OCI-LY7 (cell line): ENCODE measurements around the gene FDXR. TPM values are rescaled to one million over a fixed set of nuclear protein-coding genes. Genes with fewer than 3 reads are reported as not detected.

Source experiments
- BruUV-seq: library from RNA; stranded (reverse); fragments of 400-500 nt; replicated peaks from 2 replicates; lab custom pipeline; 2021; lab: Mats Ljungman, UMichigan
- CTCF ChIA-PET: fragments of 300-600 bp; sonication (Branson Sonifier 250); formaldehyde crosslinking; loops from one replicate; lab custom pipeline; 2022; ENCODE audit warnings: antibody characterized with exemption; ENCODE audit not compliant: unreplicated experiment; lab: Charles Lee
- POLR2A ChIA-PET: fragments of 300-600 bp; sonication (Branson Sonifier 250); formaldehyde crosslinking; loops from one replicate; lab custom pipeline; 2022; ENCODE audit warnings: antibody characterized with exemption; lab: Charles Lee
- DNase-seq: peaks from one replicate; pipeline ENCODE4 v3.0.0-alpha.2; 2015; ENCODE audit warnings: low spot score
- H2AFZ ChIP-seq: fragments of 200-600 bp; sonication (generic), shearing (Covaris generic); 2 replicates; pipeline ENCODE4 v1.6.1; 2014; ENCODE audit warnings: mild to moderate bottlenecking, antibody characterized with exemption, low read length, moderate library complexity
- H3K27ac ChIP-seq: fragments of 200-600 bp; sonication (generic); 2 replicates; pipeline ENCODE4 v1.5.1; 2014; ENCODE audit warnings: mixed run types, low read depth, mild to moderate bottlenecking, moderate library complexity, low read length, inconsistent platforms; ENCODE audit not compliant: poor library complexity, severe bottlenecking
- H3K36me3 ChIP-seq: fragments of 200-600 bp; sonication (generic); 2 replicates; pipeline ENCODE4 v1.6.1; 2014; ENCODE audit warnings: mild to moderate bottlenecking, antibody characterized with exemption, low read length, moderate library complexity, mixed read lengths; ENCODE audit not compliant: insufficient read depth
- H3K4me1 ChIP-seq: fragments of 200-600 bp; sonication (generic); 2 replicates; pipeline ENCODE4 v1.5.1; 2014; ENCODE audit warnings: mild to moderate bottlenecking, low read length; ENCODE audit not compliant: insufficient read depth, poor library complexity, severe bottlenecking
- H3K4me2 ChIP-seq: fragments of 200-600 bp; sonication (generic); 2 replicates; pipeline ENCODE4 v1.6.1; 2014; ENCODE audit warnings: mild to moderate bottlenecking, low read length
- H3K4me3 ChIP-seq: fragments of 200-600 bp; sonication (generic); 2 replicates; pipeline ENCODE4 v1.5.1; 2014; ENCODE audit warnings: mild to moderate bottlenecking, low read depth, low read length; ENCODE audit not compliant: poor library complexity, severe bottlenecking
- H3K79me2 ChIP-seq: fragments of 200-600 bp; sonication (generic); 2 replicates; pipeline ENCODE4 v1.6.1; 2016; ENCODE audit warnings: low read depth, mild to moderate bottlenecking, low read length, moderate library complexity, mixed read lengths; ENCODE audit not compliant: insufficient read depth
- H3K9me2 ChIP-seq: fragments of 200-600 bp; sonication (generic); 2 replicates; pipeline ENCODE4 v1.6.1; 2016; ENCODE audit warnings: mild to moderate bottlenecking, low read length, mixed read lengths; ENCODE audit not compliant: insufficient read depth
- H3K9me3 ChIP-seq: fragments of 200-600 bp; sonication (generic); 2 replicates; pipeline ENCODE4 v1.6.1; 2014; ENCODE audit warnings: mild to moderate bottlenecking, mixed run types, low read length, mixed read lengths
- H4K20me1 ChIP-seq: fragments of 200-600 bp; sonication (generic); 2 replicates; pipeline ENCODE4 v1.6.1; 2014; ENCODE audit warnings: mild to moderate bottlenecking, antibody characterized with exemption, low read length, moderate library complexity, mixed read lengths; ENCODE audit not compliant: insufficient read depth
- CTCF ChIP-seq: fragments of 200-600 bp; sonication (generic); conservative IDR thresholded peaks from 2 replicates; pipeline ENCODE4 v1.5.1; 2014; ENCODE audit warnings: mild to moderate bottlenecking, antibody characterized with exemption, low read length, moderate library complexity, mixed read lengths
- EZH2phosphoT487 ChIP-seq: fragments of 200-600 bp; sonication (generic); IDR thresholded peaks from 2 replicates; pipeline ENCODE4 v1.6.1; 2018; ENCODE audit warnings: low read depth, borderline replicate concordance, mild to moderate bottlenecking, mixed run types, antibody characterized with exemption, low read length, moderate library complexity, mixed read lengths
- intact Hi-C: fragments of 100-400 bp; cut with micrococcal nuclease; formaldehyde crosslinking; loops from one replicate; pipeline ENCODE4 v1.10.0; 2022; ENCODE audit not compliant: unreplicated experiment
- total RNA-seq, 2 experiments: library from RNA; depleted of rRNA in 1 of 2; stranded (reverse); fragments of >200 nt in 1 of 2; shearing (Covaris generic) in 1 of 2; gene quantifications; 2 replicates each; pipeline ENCODE4 v1.2.3, GENCODE V29; 2014 to 2022

Gene FDXR
- total RNA-seq, 2 experiments from 2014 or later: 12.2 to 18.3 TPM

- no peaks in the 10 kb centered on the region for H3K4me1 ChIP-seq
- BruUV-seq: no TSS peak
- ChIA-PET POLR2A (no interaction called here), CTCF (no interaction called here)
- no peaks in the 10 kb centered on the region for H3K79me2 ChIP-seq
- DNase-seq: no peak
- H2AFZ ChIP-seq: no peak overlapping the region
- TF ChIP-seq EZH2phosphoT487 (no peak), CTCF (no peak)
- H3K4me3 ChIP-seq: no peak overlapping the region
- H3K27ac ChIP-seq: no peak overlapping the region
- no peak overlapping the region for H3K4me2 ChIP-seq
- no peaks in the 10 kb centered on the region; the same call in 1 of the 2 replicates for H4K20me1 ChIP-seq
- no peaks in the 10 kb centered on the region for H3K36me3 ChIP-seq
- no peaks in the 10 kb centered on the region for H3K9me3 ChIP-seq
- intact Hi-C loops: no loop called here
- H3K9me2 ChIP-seq: no peaks in the 10 kb centered on the region
Observed at GRCh38 chr17:74821655-74822334, 51.0 kb downstream of the FDXR start.

GRCh38 chr17:74819801-74820436 lies 52.9 kb downstream of the FDXR start:
- no peaks in the 10 kb centered on the region for H3K9me2 ChIP-seq
- TF ChIP-seq CTCF (no peak), EZH2phosphoT487 (no peak)
- H3K27ac ChIP-seq: no peak overlapping the region
- no peaks in the 10 kb centered on the region for H3K36me3 ChIP-seq
- ChIA-PET POLR2A (interaction anchor here (0.6 kb wide), 1 partner anchor 18 kb away, joined by 3 read pairs; no protein-coding TSS in a partner anchor), CTCF (no interaction called here)
- peaks cover 8% of the 10 kb centered on the region for H3K4me1 ChIP-seq
- no peaks in the 10 kb centered on the region for H3K9me3 ChIP-seq
- BruUV-seq: no TSS peak
- no peaks in the 10 kb centered on the region; the same call in 1 of the 2 replicates for H4K20me1 ChIP-seq
- no peak for DNase-seq
- intact Hi-C loops: no loop called here
- H3K4me2 ChIP-seq: no peak overlapping the region
- H2AFZ ChIP-seq: no peak overlapping the region
- H3K79me2 ChIP-seq: no peaks in the 10 kb centered on the region
- no peak overlapping the region for H3K4me3 ChIP-seq
